ENCODE measurements around the gene RASGRP3.

DNA sequence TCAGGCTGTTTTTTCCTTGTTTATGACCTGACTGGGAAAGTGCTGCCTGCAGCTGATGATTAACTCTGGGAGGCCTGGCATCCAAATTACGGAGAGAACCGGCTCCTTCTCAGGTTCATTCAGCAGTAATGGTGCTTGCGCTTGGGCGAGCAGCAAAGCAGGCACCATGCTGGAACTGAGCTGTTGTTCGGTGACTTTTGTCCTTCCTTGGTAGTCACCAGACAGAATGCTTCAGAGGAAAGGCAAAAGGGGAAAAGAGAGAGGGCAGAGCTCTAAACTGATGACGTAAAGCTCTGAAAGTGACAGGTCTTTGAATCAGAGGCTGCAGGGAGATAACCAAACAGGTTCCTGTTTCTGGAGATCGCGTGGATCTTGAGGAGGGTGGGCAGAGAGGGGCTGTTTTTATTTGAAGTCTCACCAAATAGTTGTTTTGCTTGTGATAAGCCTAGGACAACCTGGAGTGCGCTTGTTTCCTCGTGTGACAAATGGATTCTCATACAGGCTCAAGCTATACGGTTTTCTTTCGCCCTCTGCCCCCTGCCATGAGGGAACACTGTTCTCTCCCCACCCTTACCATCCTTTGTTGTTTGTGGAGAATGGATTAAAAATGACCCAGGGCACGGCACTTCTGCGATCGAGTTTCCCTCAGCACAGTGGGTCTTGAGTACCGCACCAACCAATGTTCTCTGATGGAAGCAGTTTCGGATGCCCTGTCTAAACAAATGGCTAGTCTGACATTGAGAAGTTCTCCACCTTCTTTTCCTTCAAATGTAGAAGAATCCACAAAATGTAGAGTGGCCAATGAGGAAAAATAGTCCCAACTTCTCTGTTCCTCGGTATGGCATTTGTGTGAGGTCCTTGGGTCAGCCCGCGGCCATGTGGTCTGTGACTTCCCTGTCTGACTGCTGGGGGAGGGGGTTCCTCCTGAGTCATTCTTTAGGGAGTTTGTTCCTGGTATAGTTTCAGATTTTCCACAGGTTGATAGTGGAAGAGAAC is 1.3 kb downstream of the RASGRP3 start:
- TF ChIP-seq ZNF274 (IDR thresholded peaks at IDR 0.05; ENCODE audit: low read depth, low read length), result no peak
- TF ChIP-seq YY1 (IDR thresholded peaks at IDR 0.05; ENCODE audit: insufficient read depth, insufficient read length), result no peak
- TF ChIP-seq SUZ12 (IDR thresholded peaks at IDR 0.05; ENCODE audit: extremely low read depth, insufficient read depth, insufficient read length), result no peak

Measured in NT2/D1 (cell line).